GM12872 (cell line): ENCODE measurements around the gene GAS6.

Experiments used
- CTCF ChIP-seq: IDR thresholded peaks from 3 replicates; pipeline ENCODE4 v1.5.1; 2011; ENCODE audit warnings: low read depth, mild to moderate bottlenecking, low read length, moderate library complexity; ENCODE audit not compliant: insufficient read depth

GAS6 gene

GRCh38 chr13:113828282-113828825 is 35.5 kb downstream of the GAS6 start:
- no peak for TF ChIP-seq CTCF

- no peak for TF ChIP-seq CTCF
These were observed 36.9 kb downstream of the GAS6 start for GRCh38 chr13:113827021-113827420.

- no peak for TF ChIP-seq CTCF
These were observed 38.0 kb downstream of the GAS6 start for GRCh38 chr13:113825841-113826240.

- TF ChIP-seq CTCF, result no peak
These were observed 40.1 kb downstream of the GAS6 start for GRCh38 chr13:113823771-113824170.

- no peak for TF ChIP-seq CTCF
These were observed 40.7 kb downstream of the GAS6 start for GRCh38 chr13:113822956-113823744.

- no peak for TF ChIP-seq CTCF
These were observed 41.6 kb downstream of the GAS6 start for GRCh38 chr13:113822266-113822665.

GRCh38 chr13:113821847-113822246 is 42.0 kb downstream of the GAS6 start:
- TF ChIP-seq CTCF, result no peak
